HFF-Myc (cell line): ENCODE results near the gene TPO.

Experiments
- DNase-seq: peaks from one replicate; pipeline ENCODE4 v3.0.0-alpha.2; 2011; ENCODE audit warnings: low read depth; ENCODE audit errors: extremely low read depth
- H3K4me3 ChIP-seq: replicated peaks from 2 replicates; pipeline ENCODE4 v1.5.1; 2011; ENCODE audit warnings: low read depth, mild to moderate bottlenecking, control low read depth, low read length
- TF ChIP-seq, protein P1 (sequence below): IDR thresholded peaks from 2 replicates; pipeline ENCODE4 v1.5.1; 2012; ENCODE audit warnings: mild to moderate bottlenecking, low read depth, low read length, control low read depth; ENCODE audit errors: missing control alignments

TPO gene

DNA sequence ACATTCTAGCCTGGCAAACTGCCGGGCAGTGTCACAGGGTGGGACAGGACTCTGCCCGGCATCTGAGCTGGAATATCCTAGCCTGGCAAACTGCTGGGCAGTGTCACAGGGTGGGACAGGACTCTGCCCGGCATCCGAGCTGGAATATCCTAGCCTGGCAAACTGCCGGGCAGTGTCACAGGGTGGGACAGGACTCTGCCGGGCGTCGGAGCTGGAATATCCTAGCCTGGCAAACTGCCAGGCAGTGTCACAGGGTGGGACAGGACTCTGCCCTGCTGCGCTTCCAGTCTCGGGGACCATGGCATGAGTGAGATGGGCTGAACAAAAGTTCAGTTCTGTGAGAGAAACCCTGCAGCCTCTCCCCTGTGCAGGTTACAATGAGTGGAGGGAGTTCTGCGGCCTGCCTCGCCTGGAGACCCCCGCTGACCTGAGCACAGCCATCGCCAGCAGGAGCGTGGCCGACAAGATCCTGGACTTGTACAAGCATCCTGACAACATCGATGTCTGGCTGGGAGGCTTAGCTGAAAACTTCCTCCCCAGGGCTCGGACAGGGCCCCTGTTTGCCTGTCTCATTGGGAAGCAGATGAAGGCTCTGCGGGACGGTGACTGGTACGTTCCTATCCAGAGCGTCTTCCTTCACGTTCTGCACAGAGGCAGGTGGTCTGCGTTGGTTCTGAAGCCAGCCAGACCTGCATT is 80.3 kb downstream of the TPO start:
- no peak overlapping the region for H3K4me3 ChIP-seq
- TF ChIP-seq, protein P1, sequence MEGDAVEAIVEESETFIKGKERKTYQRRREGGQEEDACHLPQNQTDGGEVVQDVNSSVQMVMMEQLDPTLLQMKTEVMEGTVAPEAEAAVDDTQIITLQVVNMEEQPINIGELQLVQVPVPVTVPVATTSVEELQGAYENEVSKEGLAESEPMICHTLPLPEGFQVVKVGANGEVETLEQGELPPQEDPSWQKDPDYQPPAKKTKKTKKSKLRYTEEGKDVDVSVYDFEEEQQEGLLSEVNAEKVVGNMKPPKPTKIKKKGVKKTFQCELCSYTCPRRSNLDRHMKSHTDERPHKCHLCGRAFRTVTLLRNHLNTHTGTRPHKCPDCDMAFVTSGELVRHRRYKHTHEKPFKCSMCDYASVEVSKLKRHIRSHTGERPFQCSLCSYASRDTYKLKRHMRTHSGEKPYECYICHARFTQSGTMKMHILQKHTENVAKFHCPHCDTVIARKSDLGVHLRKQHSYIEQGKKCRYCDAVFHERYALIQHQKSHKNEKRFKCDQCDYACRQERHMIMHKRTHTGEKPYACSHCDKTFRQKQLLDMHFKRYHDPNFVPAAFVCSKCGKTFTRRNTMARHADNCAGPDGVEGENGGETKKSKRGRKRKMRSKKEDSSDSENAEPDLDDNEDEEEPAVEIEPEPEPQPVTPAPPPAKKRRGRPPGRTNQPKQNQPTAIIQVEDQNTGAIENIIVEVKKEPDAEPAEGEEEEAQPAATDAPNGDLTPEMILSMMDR: no peak
- no peak for DNase-seq

DNA sequence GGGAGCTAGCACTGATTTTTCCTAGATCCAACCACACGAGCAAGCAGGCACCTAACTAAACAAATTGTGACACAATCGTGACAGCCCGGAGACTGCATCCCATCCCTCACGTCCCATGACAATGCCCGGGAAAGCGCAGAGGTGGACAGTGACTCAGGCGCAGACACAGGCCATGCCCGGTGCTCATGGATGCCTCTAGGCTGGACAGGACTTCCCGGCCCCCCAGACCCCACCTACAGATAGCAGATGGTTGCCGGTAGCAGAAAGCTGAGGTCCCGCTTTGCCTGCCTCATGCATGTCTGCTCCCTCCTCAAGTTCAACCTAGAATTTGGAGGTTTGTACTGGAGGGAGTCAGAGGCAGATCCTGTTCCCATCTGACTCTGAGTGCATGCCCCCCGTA is 81.0 kb downstream of the TPO start:
- TF ChIP-seq, protein P1: no peak
- no peak for DNase-seq
- H3K4me3 ChIP-seq: no peak overlapping the region

DNA sequence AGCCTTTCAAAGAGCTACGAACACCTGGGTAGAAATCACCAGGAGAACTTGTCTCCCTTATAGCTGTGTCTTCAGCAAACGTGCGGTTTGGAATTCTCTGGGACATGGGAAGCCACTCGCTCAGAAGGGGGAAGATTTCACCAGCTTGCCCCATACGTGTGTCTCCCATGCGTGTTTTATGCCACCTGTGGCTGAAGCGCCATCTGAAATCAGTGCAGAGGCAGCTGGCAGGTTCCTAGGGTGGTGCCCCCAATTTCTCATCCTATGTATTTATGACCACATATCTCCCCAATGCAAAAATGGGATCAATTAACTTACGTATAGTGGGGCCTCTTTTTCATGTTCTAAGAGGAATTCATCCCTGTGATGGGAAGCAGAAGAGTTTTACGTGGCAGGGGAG is 81.6 kb downstream of the TPO start:
- no peak overlapping the region for H3K4me3 ChIP-seq
- TF ChIP-seq, protein P1: no peak

DNA sequence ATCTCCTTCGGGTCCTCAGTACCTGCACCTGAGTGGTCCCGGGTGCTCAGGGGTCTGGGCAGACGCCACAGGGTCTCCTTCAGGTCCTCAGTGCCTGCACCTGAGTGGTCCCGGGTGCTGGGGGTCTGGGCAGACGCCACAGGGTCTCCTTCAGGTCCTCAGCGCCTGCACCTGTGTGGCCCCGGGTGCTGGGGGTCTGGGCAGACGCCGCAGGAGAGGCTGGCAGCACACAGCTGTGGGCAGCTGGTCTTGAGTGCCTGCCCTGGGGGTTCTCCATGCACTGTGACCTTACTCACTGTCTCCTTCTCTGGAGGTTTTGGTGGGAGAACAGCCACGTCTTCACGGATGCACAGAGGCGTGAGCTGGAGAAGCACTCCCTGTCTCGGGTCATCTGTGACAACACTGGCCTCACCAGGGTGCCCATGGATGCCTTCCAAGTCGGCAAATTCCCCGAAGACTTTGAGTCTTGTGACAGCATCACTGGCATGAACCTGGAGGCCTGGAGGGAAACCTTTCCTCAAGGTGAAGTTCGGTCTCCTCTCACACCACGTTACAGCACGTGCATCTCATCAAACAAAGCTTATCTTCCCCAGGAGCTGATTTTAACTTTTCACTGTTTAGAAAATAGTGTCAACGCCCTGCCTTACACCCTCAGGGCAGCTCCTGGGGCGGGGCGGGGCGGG is 82.6 kb downstream of the TPO start:
- no peak for DNase-seq
- no peak overlapping the region for H3K4me3 ChIP-seq
- TF ChIP-seq, protein P1: no peak

More for the DNA sequence above, 81.6 kb downstream of the TPO start:
- no peak for DNase-seq

DNA sequence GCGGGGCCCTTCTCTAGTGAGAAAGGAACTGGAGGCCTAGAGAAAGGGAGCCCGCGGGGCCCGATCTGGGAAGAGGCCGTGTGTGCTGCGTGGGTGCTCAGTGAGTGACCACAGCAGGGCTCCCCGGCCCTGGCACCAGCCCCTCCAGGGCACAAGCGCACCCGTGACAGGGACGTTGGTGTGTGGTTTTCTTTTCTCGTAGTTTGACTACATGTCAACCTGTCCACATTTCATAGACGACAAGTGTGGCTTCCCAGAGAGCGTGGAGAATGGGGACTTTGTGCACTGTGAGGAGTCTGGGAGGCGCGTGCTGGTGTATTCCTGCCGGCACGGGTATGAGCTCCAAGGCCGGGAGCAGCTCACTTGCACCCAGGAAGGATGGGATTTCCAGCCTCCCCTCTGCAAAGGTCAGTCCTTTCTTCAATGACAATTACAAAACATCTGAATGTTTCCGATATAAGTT is 83.1 kb downstream of the TPO start:
- TF ChIP-seq, protein P1: no peak
- no peak overlapping the region for H3K4me3 ChIP-seq
- no peak for DNase-seq

DNA sequence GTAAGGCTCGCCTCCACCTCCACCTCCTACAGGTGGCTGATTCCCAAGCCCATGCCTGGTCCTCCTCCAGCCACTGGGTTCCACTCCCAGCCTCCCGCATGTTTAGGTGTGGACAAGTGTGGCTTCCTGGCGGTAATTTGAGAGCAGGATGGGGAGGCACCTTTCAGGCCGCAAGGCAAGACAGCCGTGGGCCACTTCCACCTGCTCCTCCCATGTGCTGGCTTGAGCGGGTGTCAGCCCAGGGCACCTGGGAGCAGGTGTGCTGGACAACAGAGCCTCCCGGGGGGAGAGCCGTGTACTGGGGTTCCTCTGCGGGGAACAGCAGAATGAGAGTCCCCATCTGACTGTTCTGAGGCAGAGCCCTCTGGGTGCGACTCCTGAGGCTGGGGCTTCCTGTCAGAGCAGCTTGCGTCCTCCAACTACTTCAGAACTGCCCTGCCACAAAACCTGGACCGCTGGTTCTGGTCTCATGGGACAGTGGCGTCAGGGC is 83.9 kb downstream of the TPO start:
- DNase-seq: no peak
- no peak overlapping the region for H3K4me3 ChIP-seq
- TF ChIP-seq, protein P1: no peak
